Upper lobe of left lung (tissue), 6 donors: ENCODE measurements around the gene ANKRD35. TPM values are rescaled to one million over a fixed set of nuclear protein-coding genes. Genes with fewer than 3 reads are reported as not detected.

ENCODE experiments used
- ATAC-seq, 2 donors: fragments of 200-7000 bp; cut with Tn5 transposase; one replicate each; pipeline ENCODE4 v1.9.1; 2022; ENCODE audit warnings: mild to moderate bottlenecking in 2 of 2, moderate library complexity in 2 of 2; ENCODE audit not compliant: low FRiP score in 2 of 2
- DNase-seq, 2 donors: peaks; one replicate each; pipeline ENCODE4 v3.0.0-alpha.2; 2019 to 2020
- H3K27ac ChIP-seq, 4 donors: fragments of 200-600 bp; sonication (generic); one replicate each; pipeline ENCODE4 v1.5.1; 2016 to 2019
- H3K27me3 ChIP-seq, 4 donors: fragments of 200-600 bp; sonication (generic); one replicate each; pipeline ENCODE4 v1.5.1; 2017 to 2019
- H3K36me3 ChIP-seq, 4 donors: fragments of 200-600 bp; sonication (generic); one replicate each; pipeline ENCODE4 v1.5.1; 2016 to 2019
- H3K4me1 ChIP-seq, 4 donors: fragments of 200-600 bp; sonication (generic); one replicate each; pipeline ENCODE4 v1.5.1; 2018 to 2019
- H3K4me3 ChIP-seq, 4 donors: fragments of 200-600 bp; sonication (generic); one replicate each; pipeline ENCODE4 v1.5.1; 2017 to 2019; ENCODE audit warnings: mild to moderate bottlenecking in 2 of 4, moderate library complexity in 1 of 4
- H3K9me3 ChIP-seq, 4 donors: fragments of 200-600 bp; sonication (generic); one replicate each; pipeline ENCODE4 v1.5.1; 2018 to 2019
- EP300 ChIP-seq, 4 donors: sonication (generic); formaldehyde crosslinking; IDR thresholded peaks; one replicate each; pipeline ENCODE4 v1.5.1; 2017; ENCODE audit warnings: antibody characterized with exemption in 4 of 4, control low read depth in 2 of 4
- POLR2A ChIP-seq, 4 donors: fragments of 450-650 bp; IDR thresholded peaks; one replicate each; pipeline ENCODE4 v1.5.1; 2016 to 2017; ENCODE audit warnings: antibody characterized with exemption in 4 of 4, mild to moderate bottlenecking in 2 of 4
- POLR2AphosphoS5 ChIP-seq, 2 donors: sonication (generic); formaldehyde crosslinking; IDR thresholded peaks; one replicate each; pipeline ENCODE4 v1.5.1; 2017; ENCODE audit warnings: antibody characterized with exemption in 2 of 2
- WGBS, 2 donors: methylation state at CpG; one replicate each; pipeline ENCODE4 v1.1.5; 2017 to 2018; 5-methylcytosine and 5-hydroxymethylcytosine counted together
- total RNA-seq, 6 donors: library from RNA; depleted of rRNA in 4 of 6; stranded (reverse); fragments of >200 nt in 4 of 6; gene quantifications; one replicate each; pipeline versions ENCODE4 v1.1.0 to v1.2.1, GENCODE V29; 2016 to 2021
- TF ChIP-seq, protein P1 (sequence below), 6 experiments: fragments of 450-650 bp in 4 of 6; fragments of 200-600 bp in 2 of 6; sonication (generic) in 2 of 6; IDR thresholded peaks; one replicate each; pipeline ENCODE4 v1.5.1; 2016 to 2019; ENCODE audit warnings: antibody characterized with exemption in 6 of 6
- donor health status: DM: no; HTN: no; CAD: no; lungs with moderate emphysema.
- donor health status: DM: no; HTN: yes; CAD: no; lungs with severe emphysema.

The ANKRD35 gene
- total RNA-seq, 6 donors from 2014 or later, result 0.76 to 2.5 (median 1.3) TPM; not detected in 1

DNA sequence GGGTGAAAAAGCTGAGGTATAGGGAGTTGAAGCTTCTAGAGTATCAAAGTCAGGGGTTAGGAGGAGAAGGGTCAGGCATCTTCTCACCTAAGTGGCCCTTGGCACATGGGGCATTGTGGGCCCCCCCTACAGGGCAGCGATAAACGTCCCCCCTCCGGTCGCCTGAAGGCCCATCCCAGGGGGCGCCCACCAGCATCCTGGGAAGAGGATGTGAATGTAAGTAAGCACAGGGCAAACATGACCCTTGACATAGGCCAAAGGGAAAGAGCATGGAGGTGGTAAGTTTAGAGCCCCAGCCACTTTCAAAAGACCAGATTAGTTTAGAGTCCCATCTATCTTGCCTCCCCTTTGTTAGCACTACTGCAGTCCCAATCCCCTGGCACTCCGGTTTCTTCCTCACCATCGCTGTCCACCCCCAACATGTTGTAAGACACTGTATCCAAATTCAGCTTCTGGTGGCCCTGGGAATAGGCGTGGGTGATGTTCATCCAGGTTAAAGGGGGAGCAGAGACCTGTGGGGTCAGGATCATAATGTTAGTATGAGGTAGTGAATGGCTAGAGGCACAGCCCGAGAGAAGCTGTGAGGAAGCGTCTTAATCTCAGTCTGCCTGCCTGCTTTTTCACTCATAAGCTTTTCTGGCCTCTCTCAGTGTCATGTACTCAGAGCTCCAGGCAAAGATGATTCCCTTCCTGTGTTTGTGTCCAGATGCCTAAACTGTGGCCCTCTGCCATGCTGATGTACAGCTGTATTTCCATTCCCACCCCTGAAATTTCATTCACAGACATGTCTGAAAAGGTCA is 21.5 kb upstream of the ANKRD35 start:
- 74 to 84% methylated on average over 10 of the region's 10 CpGs for WGBS, 2 donors
- no peak for DNase-seq

DNA sequence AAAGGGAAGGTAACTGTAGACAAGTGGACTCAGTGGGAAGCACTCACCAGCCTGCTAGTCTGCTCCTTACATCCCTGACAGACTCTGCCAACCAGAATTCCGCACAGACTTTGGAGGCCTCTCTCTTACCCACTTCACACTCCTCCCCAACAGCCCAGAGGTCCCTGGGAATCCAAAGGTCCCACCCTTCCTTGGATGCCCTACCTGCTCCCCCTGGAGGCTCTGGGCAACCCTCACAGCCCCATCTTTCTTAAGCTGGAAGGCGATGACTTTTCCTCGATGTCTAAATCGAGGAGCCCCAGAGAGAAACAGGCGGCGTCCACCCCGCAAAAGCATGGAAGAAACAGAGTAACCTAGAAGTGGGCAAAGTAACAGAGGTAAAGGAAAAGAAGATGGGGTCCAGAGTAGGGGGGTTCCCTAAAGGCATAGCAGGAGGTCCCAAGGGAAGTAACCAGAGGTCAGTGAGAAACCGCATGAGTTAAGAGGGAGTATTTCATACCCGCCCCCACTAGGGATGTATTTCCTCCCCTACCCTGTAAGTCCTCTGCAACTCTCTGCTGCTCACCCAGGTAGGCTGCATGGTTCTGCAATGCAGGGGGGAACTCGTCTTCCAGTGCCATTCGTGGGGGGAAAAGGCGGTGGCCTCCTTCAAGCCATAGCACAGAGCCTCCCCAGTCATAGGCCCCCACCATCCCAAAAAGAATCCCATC is 15.8 kb upstream of the ANKRD35 start:
- 85 to 90% methylated on average over 12 of the region's 12 CpGs for WGBS, 2 donors
- ATAC-seq, result no peak

More for the DNA sequence above, 21.5 kb upstream of the ANKRD35 start:
- TF ChIP-seq, protein P1, sequence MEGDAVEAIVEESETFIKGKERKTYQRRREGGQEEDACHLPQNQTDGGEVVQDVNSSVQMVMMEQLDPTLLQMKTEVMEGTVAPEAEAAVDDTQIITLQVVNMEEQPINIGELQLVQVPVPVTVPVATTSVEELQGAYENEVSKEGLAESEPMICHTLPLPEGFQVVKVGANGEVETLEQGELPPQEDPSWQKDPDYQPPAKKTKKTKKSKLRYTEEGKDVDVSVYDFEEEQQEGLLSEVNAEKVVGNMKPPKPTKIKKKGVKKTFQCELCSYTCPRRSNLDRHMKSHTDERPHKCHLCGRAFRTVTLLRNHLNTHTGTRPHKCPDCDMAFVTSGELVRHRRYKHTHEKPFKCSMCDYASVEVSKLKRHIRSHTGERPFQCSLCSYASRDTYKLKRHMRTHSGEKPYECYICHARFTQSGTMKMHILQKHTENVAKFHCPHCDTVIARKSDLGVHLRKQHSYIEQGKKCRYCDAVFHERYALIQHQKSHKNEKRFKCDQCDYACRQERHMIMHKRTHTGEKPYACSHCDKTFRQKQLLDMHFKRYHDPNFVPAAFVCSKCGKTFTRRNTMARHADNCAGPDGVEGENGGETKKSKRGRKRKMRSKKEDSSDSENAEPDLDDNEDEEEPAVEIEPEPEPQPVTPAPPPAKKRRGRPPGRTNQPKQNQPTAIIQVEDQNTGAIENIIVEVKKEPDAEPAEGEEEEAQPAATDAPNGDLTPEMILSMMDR (IDR thresholded peaks at IDR 0.05), result no peak
- TF ChIP-seq POLR2AphosphoS5 (IDR thresholded peaks at IDR 0.05), result peak in 1 of 2 donors; percentile 7
- H3K27ac ChIP-seq, result peak overlapping the region; percentile 36 to 77 (median 66)
- peaks cover 11 to 18% (median 14%) of the 10 kb centered on the region in 4 donors for H3K4me1 ChIP-seq
- peaks cover 4 to 31% (median 17%) of the 10 kb centered on the region in 4 donors for H3K36me3 ChIP-seq
- ATAC-seq, result no peak
- no peaks in the 10 kb centered on the region for H3K9me3 ChIP-seq
- H3K27me3 ChIP-seq, result no peaks in the 10 kb centered on the region
- no peak overlapping the region for H3K4me3 ChIP-seq

DNA sequence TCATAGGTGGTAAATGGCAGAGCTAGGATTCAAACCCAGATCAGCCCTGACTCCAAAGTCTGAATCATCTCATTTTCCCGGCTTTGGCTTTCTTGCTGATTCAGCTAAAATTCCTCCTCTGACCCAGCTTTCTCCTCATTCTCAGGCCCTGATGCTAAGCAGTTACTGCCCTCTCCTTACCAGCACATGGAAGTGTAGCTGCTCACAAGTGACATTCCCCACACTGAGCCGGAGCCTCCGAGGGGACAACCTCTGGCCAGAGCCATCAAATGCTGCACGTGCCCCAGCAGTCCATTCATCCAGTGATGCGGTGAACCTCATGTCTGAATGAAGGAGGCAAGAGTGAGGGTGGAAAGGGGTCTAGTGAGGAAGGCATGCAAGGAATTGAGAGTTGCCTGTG is 13.1 kb upstream of the ANKRD35 start:
- ATAC-seq (no peak), DNase-seq (no peak)
- no peak overlapping the region for H3K27ac ChIP-seq
- peaks cover 0 to 46% (median 7%) of the 10 kb centered on the region in 4 donors for H3K36me3 ChIP-seq
- H3K4me3 ChIP-seq, result no peak overlapping the region
- no peak for TF ChIP-seq POLR2AphosphoS5 (IDR thresholded peaks at IDR 0.05)
- TF ChIP-seq, protein P1 (IDR thresholded peaks at IDR 0.05), result no peak
- no peak for TF ChIP-seq EP300 (IDR thresholded peaks at IDR 0.05)
- TF ChIP-seq POLR2A (IDR thresholded peaks at IDR 0.05), result no peak
- no peaks in the 10 kb centered on the region for H3K4me1 ChIP-seq
- no peaks in the 10 kb centered on the region for H3K9me3 ChIP-seq
- no peaks in the 10 kb centered on the region for H3K27me3 ChIP-seq
- WGBS, 2 donors, result 83 to 97% methylated on average over 5 of the region's 5 CpGs

More for the DNA sequence above, 15.8 kb upstream of the ANKRD35 start:
- H3K4me1 ChIP-seq, result no peaks in the 10 kb centered on the region
- DNase-seq, result no peak
- H3K27ac ChIP-seq, result no peak overlapping the region
- H3K27me3 ChIP-seq, result no peaks in the 10 kb centered on the region
- no peak for TF ChIP-seq POLR2A (IDR thresholded peaks at IDR 0.05)
- no peak for TF ChIP-seq POLR2AphosphoS5 (IDR thresholded peaks at IDR 0.05)
- TF ChIP-seq, protein P1 (IDR thresholded peaks at IDR 0.05), result no peak
- TF ChIP-seq EP300 (IDR thresholded peaks at IDR 0.05), result no peak
- no peaks in the 10 kb centered on the region for H3K9me3 ChIP-seq
- no peak overlapping the region for H3K4me3 ChIP-seq
- peaks cover 0 to 56% (median 7%) of the 10 kb centered on the region in 4 donors for H3K36me3 ChIP-seq

DNA sequence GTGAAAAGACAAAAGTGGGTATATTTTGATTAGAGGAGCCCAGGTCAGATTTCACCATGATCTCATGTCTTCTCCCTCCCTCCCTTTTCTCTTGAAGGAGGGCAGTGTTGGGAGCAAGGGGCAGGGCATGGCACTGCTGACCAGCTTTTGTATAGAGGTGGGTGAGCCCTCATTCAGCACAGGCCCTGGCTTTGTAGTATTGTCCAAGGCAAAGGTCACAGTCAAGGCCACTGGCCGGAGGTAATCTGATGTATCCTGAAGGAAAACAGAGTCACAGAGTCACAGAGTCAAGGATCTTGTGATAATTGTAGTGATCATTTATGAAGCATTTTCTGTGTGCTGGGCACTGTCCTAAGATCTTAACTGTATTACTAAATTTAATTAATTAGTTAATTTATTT is 12.3 kb upstream of the ANKRD35 start:
- Histone ChIP-seq H3K4me3 (no peak overlapping the region), H3K27me3 (no peaks in the 10 kb centered on the region), H3K9me3 (no peaks in the 10 kb centered on the region), H3K36me3 (peaks cover 0 to 46% (median 7%) of the 10 kb centered on the region in 4 donors), H3K27ac (no peak overlapping the region), H3K4me1 (peaks cover 2 to 4% (median 3%) of the 10 kb centered on the region in 4 donors)
- TF ChIP-seq POLR2A (IDR thresholded peaks at IDR 0.05), result no peak
- TF ChIP-seq POLR2AphosphoS5 (IDR thresholded peaks at IDR 0.05), result no peak
- TF ChIP-seq, protein P1 (IDR thresholded peaks at IDR 0.05), result no peak
- ATAC-seq (no peak), DNase-seq (no peak)
- 85 to 88% methylated on average over 1 of the region's 1 CpG for WGBS, 2 donors
